Mammary epithelial cell (primary cell): ENCODE results near the gene IPO9.

Experiments used
- CTCF ChIP-seq, 2 donors: IDR thresholded peaks in 1 of 2; conservative IDR thresholded peaks in 1 of 2; 2 replicates each; pipeline ENCODE4 v1.5.1; 2011 to 2012; ENCODE audit warnings: inconsistent platforms in 2 of 2, low read length in 2 of 2, mild to moderate bottlenecking in 2 of 2, control low read depth in 1 of 2, low read depth in 1 of 2; ENCODE audit not compliant: insufficient read depth in 1 of 2; ENCODE audit errors: extremely low read depth in 1 of 2
- EZH2 ChIP-seq: IDR thresholded peaks from 2 replicates; pipeline ENCODE4 v1.6.1; 2012; ENCODE audit warnings: low read length, inconsistent platforms, borderline replicate concordance

- TF ChIP-seq CTCF (conservative IDR thresholded peaks at IDR 0.05 in 1 of 2, IDR thresholded peaks at IDR 0.05 in 1 of 2; ENCODE audit: extremely low read depth in 1 of 2, insufficient read depth in 1 of 2, low read depth in 1 of 2, low read length in 2 of 2) (no peak), EZH2 (no peak)
These were observed 88.5 kb downstream of the IPO9 start for GRCh38 chr1:201917362-201918033.
